ENCODE measurements around the gene PSAT1. TPM values are rescaled to one million over a fixed set of nuclear protein-coding genes. Genes with fewer than 3 reads are reported as not detected.

PSAT1 gene
- total RNA-seq, 2 donors from 2014 or later: 21.8 to 49.3 TPM

DNA sequence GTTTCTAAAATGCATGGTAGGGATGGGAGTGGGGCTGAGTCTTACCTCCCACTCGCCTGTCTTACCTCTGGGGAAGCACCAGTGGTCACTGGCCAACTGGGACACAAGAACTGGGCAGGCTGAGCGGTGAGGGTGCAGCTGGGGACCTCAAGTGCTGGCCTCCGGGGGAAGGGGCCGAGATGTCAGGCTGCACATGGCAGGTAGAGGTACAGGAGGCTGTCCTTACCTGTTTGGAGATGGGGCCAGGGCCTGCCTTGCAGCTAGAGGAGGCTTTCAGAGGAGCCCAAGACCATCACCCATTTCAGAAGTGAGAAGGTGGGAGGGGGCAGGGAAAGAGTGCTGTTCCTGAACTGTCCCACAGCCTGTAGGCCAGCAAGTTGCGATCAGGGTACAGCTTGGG is 14.2 kb downstream of the PSAT1 start:
- Histone ChIP-seq H3K27me3 (no peaks in the 10 kb centered on the region), H3K9me3 (no peaks in the 10 kb centered on the region), H3K4me1 (peaks cover 45% of the 10 kb centered on the region), H3K4me3 (no peak overlapping the region), H3K36me3 (replicated peaks in 1 of 2; ENCODE audit: insufficient read depth in 1 of 2, low read depth in 2 of 2) (no peaks in the 10 kb centered on the region), H3K27ac (peak overlapping the region in 2 of 4 donors; percentile 19 to 21)
- intact Hi-C loops (cut with DNase I): no loop called here
- DNase-seq: no peak
- TF ChIP-seq POLR2A (IDR thresholded peaks at IDR 0.05): no peak
- TF ChIP-seq, protein P1, sequence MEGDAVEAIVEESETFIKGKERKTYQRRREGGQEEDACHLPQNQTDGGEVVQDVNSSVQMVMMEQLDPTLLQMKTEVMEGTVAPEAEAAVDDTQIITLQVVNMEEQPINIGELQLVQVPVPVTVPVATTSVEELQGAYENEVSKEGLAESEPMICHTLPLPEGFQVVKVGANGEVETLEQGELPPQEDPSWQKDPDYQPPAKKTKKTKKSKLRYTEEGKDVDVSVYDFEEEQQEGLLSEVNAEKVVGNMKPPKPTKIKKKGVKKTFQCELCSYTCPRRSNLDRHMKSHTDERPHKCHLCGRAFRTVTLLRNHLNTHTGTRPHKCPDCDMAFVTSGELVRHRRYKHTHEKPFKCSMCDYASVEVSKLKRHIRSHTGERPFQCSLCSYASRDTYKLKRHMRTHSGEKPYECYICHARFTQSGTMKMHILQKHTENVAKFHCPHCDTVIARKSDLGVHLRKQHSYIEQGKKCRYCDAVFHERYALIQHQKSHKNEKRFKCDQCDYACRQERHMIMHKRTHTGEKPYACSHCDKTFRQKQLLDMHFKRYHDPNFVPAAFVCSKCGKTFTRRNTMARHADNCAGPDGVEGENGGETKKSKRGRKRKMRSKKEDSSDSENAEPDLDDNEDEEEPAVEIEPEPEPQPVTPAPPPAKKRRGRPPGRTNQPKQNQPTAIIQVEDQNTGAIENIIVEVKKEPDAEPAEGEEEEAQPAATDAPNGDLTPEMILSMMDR (IDR thresholded peaks at IDR 0.05): no peak
- 88 to 92% methylated on average over 2 to 4 of the region's 5 CpGs for WGBS, 2 donors
- ATAC-seq: no peak

DNA sequence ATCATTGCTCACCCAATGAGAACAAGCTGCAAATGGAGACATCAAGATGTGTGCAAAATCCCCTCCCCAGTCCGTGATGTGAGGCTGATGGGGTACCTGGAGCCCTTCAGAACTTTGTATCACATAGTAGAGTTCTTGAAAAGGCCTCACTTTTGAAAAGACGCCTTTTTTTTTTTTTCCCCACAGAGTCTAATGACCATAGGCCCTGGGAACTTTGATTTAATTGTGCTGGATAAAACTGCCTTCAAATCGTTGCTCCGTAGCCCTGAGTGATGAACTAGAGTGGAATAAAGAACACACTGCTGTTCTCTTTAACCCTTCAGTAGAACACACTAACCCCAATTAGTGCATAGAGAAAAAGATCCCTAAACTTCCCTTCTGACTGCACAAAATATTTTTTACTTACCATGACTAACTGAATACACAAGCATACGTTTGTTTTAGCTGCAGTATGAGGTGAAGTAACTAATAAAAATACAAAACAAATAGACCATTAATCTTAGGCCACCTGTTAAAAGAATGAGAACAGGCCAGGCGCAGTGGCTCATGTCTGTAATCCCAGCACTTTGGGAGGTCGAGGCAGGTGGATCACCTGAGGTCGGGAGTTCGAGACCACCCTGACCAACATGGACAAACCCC is 15.1 kb downstream of the PSAT1 start:
- ATAC-seq (no peak), DNase-seq (no peak)
- intact Hi-C loops (cut with DNase I): no loop called here
- no peaks in the 10 kb centered on the region for H3K27me3 ChIP-seq
- H3K27ac ChIP-seq: peak overlapping the region in 2 of 4 donors; percentile 19 to 44
- H3K4me3 ChIP-seq: no peak overlapping the region
- H3K36me3 ChIP-seq (replicated peaks in 1 of 2; ENCODE audit: insufficient read depth in 1 of 2, low read depth in 2 of 2): no peaks in the 10 kb centered on the region
- 38 to 50% methylated on average over 9 of the region's 9 CpGs for WGBS, 2 donors
- no peak for TF ChIP-seq POLR2A (IDR thresholded peaks at IDR 0.05)
- peaks cover 40% of the 10 kb centered on the region for H3K4me1 ChIP-seq
- H3K9me3 ChIP-seq: no peaks in the 10 kb centered on the region

DNA sequence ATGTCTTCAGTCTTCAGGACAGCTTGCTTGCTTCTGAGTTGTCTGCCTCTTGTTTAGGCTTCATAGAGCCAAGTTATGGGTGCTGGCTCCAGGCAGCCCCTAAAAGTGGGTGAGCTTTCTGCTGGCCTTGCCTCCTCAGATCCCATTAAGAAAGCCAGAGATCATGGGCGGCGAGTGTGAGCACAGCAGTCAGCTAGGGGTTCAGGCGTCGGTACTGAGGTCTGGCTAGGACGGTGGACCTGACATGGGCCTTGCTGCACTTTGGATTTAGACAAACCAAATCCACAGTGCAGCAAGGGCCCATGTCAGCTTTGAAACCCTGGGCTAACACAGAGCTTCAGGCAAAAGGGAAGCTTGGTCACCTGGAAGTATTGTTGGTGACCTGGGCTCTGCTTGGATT is 17.6 kb downstream of the PSAT1 start:
- Histone ChIP-seq H3K9me3 (no peaks in the 10 kb centered on the region), H3K4me3 (no peak overlapping the region), H3K36me3 (replicated peaks in 1 of 2; ENCODE audit: insufficient read depth in 1 of 2, low read depth in 2 of 2) (no peaks in the 10 kb centered on the region), H3K4me1 (peaks cover 45% of the 10 kb centered on the region), H3K27ac (peak overlapping the region in 2 of 4 donors; percentile 60 to 65), H3K27me3 (no peaks in the 10 kb centered on the region)
- TF ChIP-seq POLR2A (IDR thresholded peaks at IDR 0.05): no peak
- TF ChIP-seq, protein P1 (IDR thresholded peaks at IDR 0.05): no peak
- DNase-seq: no peak
- 70 to 73% methylated on average over 5 of the region's 5 CpGs for WGBS, 2 donors
- ATAC-seq: no peak
- intact Hi-C loops (cut with DNase I): no loop called here

DNA sequence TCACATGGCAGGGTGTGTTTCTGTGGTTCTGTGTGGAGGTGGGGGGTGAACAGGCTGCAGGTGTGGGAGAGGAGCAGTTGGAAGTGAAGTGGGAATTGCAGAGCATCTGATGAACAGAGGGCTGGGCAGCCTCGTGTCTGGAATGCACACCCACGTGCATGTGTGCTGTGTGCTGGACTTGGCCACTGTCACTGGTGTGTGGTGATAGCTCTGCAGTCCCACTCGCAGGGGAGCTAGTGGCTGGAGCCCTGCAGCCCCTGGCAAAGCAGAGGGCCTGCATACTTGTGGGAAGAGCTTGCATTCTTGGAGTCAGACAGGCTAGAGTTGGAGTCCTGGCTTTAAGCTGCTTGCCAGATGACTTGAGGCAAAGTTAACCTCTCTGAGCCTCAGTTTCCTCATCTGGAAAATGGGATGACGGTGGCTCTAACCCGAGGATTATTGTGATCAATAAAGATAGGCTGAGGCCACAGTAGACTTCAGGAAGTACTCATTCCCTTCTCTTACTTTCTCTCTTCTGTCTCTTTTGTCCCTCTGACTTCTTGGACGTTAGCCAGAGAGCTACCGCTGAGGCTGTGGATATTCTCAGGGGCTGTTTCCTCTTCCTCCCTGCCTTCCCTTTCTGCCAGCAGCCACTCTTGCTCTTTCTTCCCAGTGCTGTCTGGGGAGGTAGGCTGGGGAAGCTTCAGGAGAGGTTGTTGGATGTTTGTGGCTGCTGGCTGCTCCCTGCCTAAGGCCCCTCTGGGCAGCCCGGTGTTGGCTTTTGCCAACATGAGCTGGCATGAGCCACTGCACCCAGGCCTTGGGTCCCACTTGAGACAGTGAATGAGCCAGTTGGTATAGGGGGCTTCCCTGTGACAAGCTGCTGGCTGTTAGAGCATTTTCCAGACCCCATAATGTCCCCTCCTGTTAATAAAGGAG is 18.3 kb downstream of the PSAT1 start:
- H3K36me3 ChIP-seq (replicated peaks in 1 of 2; ENCODE audit: insufficient read depth in 1 of 2, low read depth in 2 of 2): no peaks in the 10 kb centered on the region
- DNase-seq: peak; percentile 42 to 53 (median 42)
- H3K9me3 ChIP-seq: no peaks in the 10 kb centered on the region
- no peak overlapping the region for H3K4me3 ChIP-seq
- H3K4me1 ChIP-seq: peaks cover 45% of the 10 kb centered on the region
- 35 to 41% methylated on average over 8 of the region's 8 CpGs for WGBS, 2 donors
- H3K27ac ChIP-seq: peak overlapping the region in 3 of 4 donors; percentile 3 to 65 (median 60)
- intact Hi-C loops (cut with DNase I): no loop called here
- TF ChIP-seq POLR2A (IDR thresholded peaks at IDR 0.05): no peak
- TF ChIP-seq, protein P1 (IDR thresholded peaks at IDR 0.05): no peak
- H3K27me3 ChIP-seq: no peaks in the 10 kb centered on the region
- ATAC-seq: peak; percentile 55

DNA sequence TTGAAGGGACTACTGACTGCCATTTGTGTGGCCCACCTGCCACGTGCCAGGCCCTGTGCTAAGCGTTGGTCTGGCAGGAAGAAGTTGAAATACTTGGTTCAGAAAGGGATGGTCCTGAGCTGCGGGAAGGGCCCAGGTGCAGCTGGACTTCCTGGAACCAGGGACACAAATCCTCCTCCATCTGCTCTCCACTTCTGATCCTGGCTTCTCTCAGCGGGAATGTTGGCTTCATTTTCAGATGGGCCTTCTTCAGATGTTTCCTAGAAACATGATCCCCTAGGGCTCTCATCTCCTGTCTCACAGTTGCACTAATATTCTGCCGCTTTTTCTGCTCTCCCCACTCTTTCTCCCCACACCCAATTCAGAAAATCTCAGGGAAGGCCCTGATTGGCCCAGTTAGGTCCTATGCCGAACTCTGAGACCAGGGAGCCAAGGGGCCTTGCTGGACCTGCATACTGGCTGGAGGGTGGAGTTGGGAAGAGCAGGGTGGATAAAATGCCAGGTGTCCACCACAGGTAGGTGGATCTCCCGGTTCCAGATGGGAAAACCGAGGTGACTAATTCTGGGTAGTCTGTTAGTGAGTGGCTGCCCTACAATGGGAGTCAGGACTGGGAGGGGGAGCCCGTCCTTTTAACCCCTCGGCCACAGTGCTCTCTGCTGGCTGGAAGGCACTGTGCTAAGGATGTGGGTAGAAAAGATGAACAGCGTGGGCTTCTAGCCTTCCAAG is 19.4 kb downstream of the PSAT1 start:
- Histone ChIP-seq H3K4me1 (peaks cover 40% of the 10 kb centered on the region), H3K27me3 (no peaks in the 10 kb centered on the region), H3K36me3 (replicated peaks in 1 of 2; ENCODE audit: insufficient read depth in 1 of 2, low read depth in 2 of 2) (no peaks in the 10 kb centered on the region), H3K4me3 (no peak overlapping the region), H3K27ac (peak overlapping the region in 2 of 4 donors; percentile 60 to 65), H3K9me3 (no peaks in the 10 kb centered on the region)
- 68 to 71% methylated on average over 11 of the region's 11 CpGs for WGBS, 2 donors
- intact Hi-C loops (cut with DNase I): no loop called here
- no peak for TF ChIP-seq POLR2A (IDR thresholded peaks at IDR 0.05)
- TF ChIP-seq, protein P1 (IDR thresholded peaks at IDR 0.05): no peak
- DNase-seq (no peak), ATAC-seq (no peak)
